Thoracic aorta (tissue), 2 donors: ENCODE results near the gene CYP19A1. TPM values are rescaled to one million over a fixed set of nuclear protein-coding genes. Genes with fewer than 3 reads are reported as not detected.

Experiments used
- ATAC-seq: fragments of 150-250 bp; one replicate; pipeline ENCODE4 v1.8.0; 2017; ENCODE audit warnings: low read depth; ENCODE audit not compliant: insufficient number of reproducible peaks, low FRiP score
- DNase-seq: peaks from one replicate; pipeline ENCODE4 v3.0.0-alpha.2; 2020; ENCODE audit warnings: low spot score
- H3K27ac ChIP-seq, 2 donors: fragments of 200-600 bp; sonication (generic); 1 replicate in 1 of 2; 2 replicates in 1 of 2; pipeline ENCODE4 v1.5.1; 2016; ENCODE audit warnings: mild to moderate bottlenecking in 2 of 2, moderate library complexity in 2 of 2
- H3K27me3 ChIP-seq: fragments of 200-600 bp; sonication (generic); replicated peaks from 2 replicates; pipeline ENCODE4 v1.6.0; 2016; ENCODE audit warnings: mild to moderate bottlenecking; ENCODE audit not compliant: insufficient read depth
- H3K36me3 ChIP-seq: fragments of 200-600 bp; sonication (generic); one replicate; pipeline ENCODE4 v1.5.1; 2016
- H3K4me1 ChIP-seq, 2 donors: fragments of 200-600 bp; sonication (generic); 1 replicate in 1 of 2; 2 replicates in 1 of 2; pipeline versions ENCODE4 v1.5.1 to v1.6.0; 2016; ENCODE audit warnings: low read depth in 2 of 2, mild to moderate bottlenecking in 1 of 2; ENCODE audit not compliant: control insufficient read depth in 1 of 2
- H3K4me3 ChIP-seq: fragments of 200-600 bp; sonication (generic); 2 replicates; pipeline ENCODE4 v1.5.1; 2016; ENCODE audit warnings: mild to moderate bottlenecking
- H3K9me3 ChIP-seq: fragments of 200-600 bp; sonication (generic); 2 replicates; pipeline ENCODE4 v1.5.1; 2016
- CTCF ChIP-seq: fragments of 200-600 bp; sonication (generic); IDR thresholded peaks from one replicate; pipeline ENCODE4 v1.5.1; 2019; ENCODE audit warnings: antibody characterized with exemption
- total RNA-seq, 2 donors: library from RNA; depleted of rRNA; stranded (reverse); fragments of >200 nt; gene quantifications; one replicate each; pipeline versions ENCODE4 v1.1.0 to v1.2.3, GENCODE V29; 2016

The CYP19A1 gene
- total RNA-seq, 2 donors from 2014 or later, result 0.54 to 3.1 TPM

GRCh38 chr15:51315726-51316125 lies 22.7 kb downstream of the CYP19A1 start:
- no peaks in the 10 kb centered on the region for H3K9me3 ChIP-seq
- TF ChIP-seq CTCF, result no peak
- H3K4me3 ChIP-seq, result no peak overlapping the region
- ATAC-seq (no peak), DNase-seq (no peak)
- no peaks in the 10 kb centered on the region for H3K36me3 ChIP-seq
- H3K27me3 ChIP-seq, result no peaks in the 10 kb centered on the region
- H3K27ac ChIP-seq, result no peak overlapping the region
- no peaks in the 10 kb centered on the region for H3K4me1 ChIP-seq

GRCh38 chr15:51314391-51315337 lies 23.7 kb downstream of the CYP19A1 start:
- DNase-seq, result no peak
- TF ChIP-seq CTCF, result no peak
- H3K9me3 ChIP-seq, result no peaks in the 10 kb centered on the region
- no peaks in the 10 kb centered on the region for H3K4me1 ChIP-seq
- no peak overlapping the region for H3K27ac ChIP-seq
- no peak for ATAC-seq
- no peaks in the 10 kb centered on the region for H3K36me3 ChIP-seq
- no peak overlapping the region for H3K4me3 ChIP-seq
- H3K27me3 ChIP-seq, result no peaks in the 10 kb centered on the region

- Histone ChIP-seq H3K9me3 (no peaks in the 10 kb centered on the region), H3K27ac (no peak overlapping the region), H3K27me3 (no peaks in the 10 kb centered on the region), H3K36me3 (no peaks in the 10 kb centered on the region), H3K4me1 (no peaks in the 10 kb centered on the region), H3K4me3 (no peak overlapping the region)
- no peak for ATAC-seq
- TF ChIP-seq CTCF, result no peak
- no peak for DNase-seq
Observed at GRCh38 chr15:51313644-51314280, 24.6 kb downstream of the CYP19A1 start.

GRCh38 chr15:51313074-51313393 lies 25.4 kb downstream of the CYP19A1 start:
- Histone ChIP-seq H3K27ac (no peak overlapping the region), H3K36me3 (no peaks in the 10 kb centered on the region), H3K27me3 (no peaks in the 10 kb centered on the region), H3K4me1 (peaks cover 0 to 1% of the 10 kb centered on the region in 2 donors), H3K4me3 (no peak overlapping the region), H3K9me3 (no peaks in the 10 kb centered on the region)
- ATAC-seq, result no peak
- TF ChIP-seq CTCF, result no peak
- DNase-seq, result no peak
